HFFc6 (cell line): Measurements from ENCODE around the gene UBL3. TPM values are rescaled to one million over a fixed set of nuclear protein-coding genes. Genes with fewer than 3 reads are reported as not detected.

ENCODE experiments used
- DNase-seq: peaks from one replicate; pipeline ENCODE4 v3.0.0-alpha.2; 2018
- H3K27ac Mint-ChIP-seq: 2 replicates; pipeline ENCODE4 v1.8.0; 2020; ENCODE audit warnings: mild to moderate bottlenecking, mixed read lengths
- H3K27me3 Mint-ChIP-seq: 2 replicates; pipeline ENCODE4 v1.8.0; 2021; ENCODE audit warnings: mild to moderate bottlenecking, moderate library complexity, mixed read lengths; ENCODE audit not compliant: insufficient read depth
- H3K36me3 Mint-ChIP-seq: 2 replicates; pipeline ENCODE4 v1.8.0; 2021; ENCODE audit warnings: low read depth, mixed read lengths
- H3K4me1 Mint-ChIP-seq: 2 replicates; pipeline ENCODE4 v1.8.0; 2020; ENCODE audit warnings: low read depth, mixed read lengths
- H3K4me3 Mint-ChIP-seq: 2 replicates; pipeline ENCODE4 v1.8.0; 2020; ENCODE audit warnings: mild to moderate bottlenecking, moderate library complexity, mixed read lengths
- H3K9me3 Mint-ChIP-seq: 2 replicates; pipeline ENCODE4 v1.8.0; 2020; ENCODE audit warnings: mild to moderate bottlenecking, mixed read lengths
- CTCF ChIP-seq: fragments of 200-600 bp; sonication (generic); IDR thresholded peaks from 2 replicates; pipeline ENCODE4 v1.5.0; 2021; ENCODE audit warnings: antibody characterized with exemption, mild to moderate bottlenecking
- total RNA-seq, 6 experiments: library from RNA; stranded (reverse); fragmentation: NEBNext Ultra II Directional; extraction: Animal tissue kit (Norgen Biotek cat#: 25700); gene quantifications; 2 replicates in 1 of 6; 3 replicates in 5 of 6; pipeline ENCODE4 v1.2.3, GENCODE V29; 2021

The UBL3 gene
- total RNA-seq, 6 experiments from 2014 or later, result 38.0 to 57.4 (median 44.6) TPM

DNA sequence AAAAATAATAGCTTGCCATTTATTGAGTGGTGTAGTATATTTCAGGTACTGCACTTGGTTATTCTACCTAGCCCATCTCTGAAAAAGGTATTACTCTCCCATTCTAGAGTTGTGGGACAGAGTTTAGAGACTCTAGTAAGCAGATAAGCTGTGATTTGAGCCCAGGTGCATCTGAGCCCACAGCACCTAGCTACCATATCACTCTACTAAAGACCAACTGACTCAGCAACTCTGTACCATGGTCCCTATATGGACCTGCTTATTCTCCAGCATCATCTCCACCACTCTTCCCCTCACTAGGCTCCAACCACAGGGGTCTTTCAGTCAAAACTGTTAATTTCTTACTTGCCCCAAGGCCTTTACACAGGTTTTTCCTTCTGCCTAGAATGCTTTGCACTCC is 64.4 kb downstream of the UBL3 start:
- Mint-ChIP-seq H3K36me3 (0 out of 2 replicates have a peak, but pooled peaks cover 3% of the 10 kb centered on the region), H3K4me1 (peaks cover 57% of the 10 kb centered on the region), H3K27me3 (no peaks in the 10 kb centered on the region), H3K27ac (peak overlapping the region; percentile 12; the same call in 1 of the 2 replicates), H3K9me3 (no peaks in the 10 kb centered on the region), H3K4me3 (no peak overlapping the region)
- DNase-seq, result no peak
- TF ChIP-seq CTCF, result no peak

- Mint-ChIP-seq H3K36me3 (no peaks in the 10 kb centered on the region), H3K27me3 (no peaks in the 10 kb centered on the region), H3K9me3 (no peaks in the 10 kb centered on the region), H3K27ac (no peak overlapping the region), H3K4me3 (no peak overlapping the region), H3K4me1 (peaks cover 45% of the 10 kb centered on the region)
- DNase-seq, result no peak
- no peak for TF ChIP-seq CTCF
Measured at GRCh38 chr13:29782798-29783197, 67.6 kb downstream of the UBL3 start.

- H3K9me3 Mint-ChIP-seq, result no peaks in the 10 kb centered on the region
- H3K4me1 Mint-ChIP-seq, result peaks cover 17% of the 10 kb centered on the region
- no peak overlapping the region for H3K4me3 Mint-ChIP-seq
- peaks cover 6% of the 10 kb centered on the region for H3K36me3 Mint-ChIP-seq
- no peak for DNase-seq
- H3K27me3 Mint-ChIP-seq, result no peaks in the 10 kb centered on the region
- TF ChIP-seq CTCF, result no peak
- no peak overlapping the region for H3K27ac Mint-ChIP-seq
Measured at GRCh38 chr13:29774830-29775229, 75.6 kb downstream of the UBL3 start.

DNA sequence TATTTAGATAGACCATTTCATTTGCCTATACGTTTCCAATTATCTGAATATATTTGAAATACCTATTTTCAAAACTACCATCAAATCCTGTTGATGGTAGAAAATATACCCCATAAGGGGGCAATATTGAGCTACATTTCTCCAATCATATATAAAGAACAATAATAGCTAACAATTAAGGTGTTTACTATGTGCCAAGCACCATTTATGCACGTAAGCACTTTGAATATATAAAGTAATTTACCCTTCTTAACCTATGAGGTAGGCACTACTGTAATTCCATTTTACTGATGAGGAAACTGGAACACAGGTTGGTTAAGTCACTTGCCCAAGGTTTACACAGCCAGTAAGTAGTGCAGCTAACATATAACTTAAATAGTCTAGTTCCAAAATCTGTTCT is 79.2 kb downstream of the UBL3 start:
- peaks cover 16% of the 10 kb centered on the region; the same call in 1 of the 2 replicates for H3K4me1 Mint-ChIP-seq
- peak; percentile 79 for TF ChIP-seq CTCF
- no peaks in the 10 kb centered on the region for H3K27me3 Mint-ChIP-seq
- H3K9me3 Mint-ChIP-seq, result no peaks in the 10 kb centered on the region
- peaks cover 12% of the 10 kb centered on the region for H3K36me3 Mint-ChIP-seq
- peak; percentile 37 for DNase-seq
- H3K4me3 Mint-ChIP-seq, result no peak overlapping the region
- H3K27ac Mint-ChIP-seq, result no peak overlapping the region

DNA sequence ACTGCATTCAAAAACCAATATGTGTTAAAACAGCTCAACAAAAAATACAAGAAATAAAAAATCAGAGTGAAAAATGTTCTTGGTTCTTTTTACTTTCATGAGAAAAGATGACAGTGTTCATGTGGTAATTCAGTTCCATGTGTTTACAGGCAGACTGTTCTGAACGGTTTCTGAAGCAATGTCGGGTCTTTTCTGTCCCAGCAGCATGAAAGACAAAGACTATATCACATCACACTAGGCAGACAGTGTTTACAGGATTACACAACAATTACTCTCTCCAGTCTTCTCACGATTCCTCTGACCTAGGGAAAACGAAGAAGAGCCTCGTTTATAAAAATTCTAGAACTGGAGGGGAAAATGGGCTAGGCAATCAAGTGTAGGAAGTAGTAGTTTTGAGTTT is 83.4 kb downstream of the UBL3 start:
- DNase-seq, result no peak
- H3K27me3 Mint-ChIP-seq, result no peaks in the 10 kb centered on the region; the same call in 1 of the 2 replicates

More for the DNA sequence above, 83.4 kb downstream of the UBL3 start:
- TF ChIP-seq CTCF, result no peak
- peak overlapping the region; percentile 51; the same call in 1 of the 2 replicates for H3K27ac Mint-ChIP-seq
- H3K4me1 Mint-ChIP-seq, result peaks cover 22% of the 10 kb centered on the region
- H3K36me3 Mint-ChIP-seq, result peaks cover 29% of the 10 kb centered on the region
- H3K4me3 Mint-ChIP-seq, result no peak overlapping the region
- no peaks in the 10 kb centered on the region for H3K9me3 Mint-ChIP-seq
